ENCODE data around the gene ADCY3. TPM values are rescaled to one million over a fixed set of nuclear protein-coding genes. Genes with fewer than 3 reads are reported as not detected.

Gene ADCY3
- total and polyA plus RNA-seq, 10 of the 15 experiments (the other 5 are each of a cell fraction or from before 2014, with no cell fraction given): 2.8 to 102 (median 50.4) TPM

DNA sequence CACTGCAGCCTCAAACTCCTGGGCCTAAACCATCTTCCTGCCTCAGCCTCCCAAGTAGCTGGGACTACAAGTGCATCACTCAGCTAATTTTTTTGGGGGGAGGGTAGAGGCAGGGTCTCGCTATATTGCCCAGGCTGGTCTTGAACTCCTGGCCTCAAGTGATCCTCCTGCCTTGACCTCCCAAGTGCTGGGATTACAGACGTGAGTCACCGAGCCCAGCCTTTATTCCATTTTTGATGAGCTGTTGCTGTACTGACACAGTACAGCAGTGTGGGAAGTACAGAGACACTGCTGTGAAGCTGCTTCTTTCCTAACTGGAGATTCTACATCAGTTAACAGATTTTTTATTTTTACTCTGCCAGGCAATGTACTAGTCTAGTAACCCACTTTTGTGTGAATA, 145.7 kb downstream of the ADCY3 start:
- SMC1A ChIA-PET (ENCODE audit: uncharacterized antibody, unreplicated experiment): no interaction called here
- Histone ChIP-seq H3K4me3 (no peak overlapping the region), H3K9me3 (replicated peaks; ENCODE audit: control insufficient read depth, insufficient read depth, low read length) (no peaks in the 10 kb centered on the region), H3K27ac (ENCODE audit: control insufficient read depth, insufficient read depth) (no peak overlapping the region), H4K20me1 (ENCODE audit: control insufficient read depth, insufficient read depth) (no peaks in the 10 kb centered on the region), H3K27me3 (replicated peaks in 1 of 2; ENCODE audit: control insufficient read depth in 2 of 2, insufficient read depth in 2 of 2, low read length in 1 of 2) (no peaks in the 10 kb centered on the region), H3K4me1 (ENCODE audit: control insufficient read depth, insufficient read depth, low read length) (no peaks in the 10 kb centered on the region), H3K79me2 (ENCODE audit: control insufficient read depth, insufficient read depth, low read length) (no peaks in the 10 kb centered on the region), H3K36me3 (ENCODE audit: control insufficient read depth in 2 of 2, insufficient read depth in 2 of 2, low read length in 1 of 2) (peaks cover 0 to 4% of the 10 kb centered on the region in 2 experiments; a peak in 1 of 4 replicates), H3K9ac (ENCODE audit: control insufficient read depth, insufficient read depth, low read length) (no peak overlapping the region), H3K4me2 (ENCODE audit: control insufficient read depth, insufficient read depth) (no peak overlapping the region), H2AFZ (ENCODE audit: control insufficient read depth, low read depth, low read length) (no peak overlapping the region)
- RAD21 ChIA-PET (ENCODE audit: unreplicated experiment): no interaction called here
- FAIRE-seq (no peak), DNase-seq (ENCODE audit: low read depth, low spot score) (no peak), ATAC-seq (no peak)
- POLR2A ChIA-PET: interaction anchor here (1.0 kb wide), 1 partner anchor 11 kb away, joined by 4 read pairs; no protein-coding TSS in a partner anchor
- CTCF ChIA-PET: no interaction called here
- 56% methylated on average over 3 of the region's 3 CpGs for WGBS (ENCODE audit: insufficient coverage, insufficient replicate concordance, low lambda C conversion rate, missing lambda C conversion rate)
- no TSS peak for BruUV-seq (replicated peaks)
- TF ChIP-seq CBFB (IDR thresholded peaks at IDR 0.05; ENCODE audit: low read depth): no peak
- intact Hi-C loops (cut with micrococcal nuclease; ENCODE audit: unreplicated experiment) (no loop called here), in situ Hi-C loops (cut with MboI) (no loop called here)

- DNase-seq (ENCODE audit: low read depth, low spot score): no peak
- Histone ChIP-seq H3K4me2 (ENCODE audit: control insufficient read depth, insufficient read depth) (no peak overlapping the region), H4K20me1 (ENCODE audit: control insufficient read depth, insufficient read depth) (no peaks in the 10 kb centered on the region), H3K79me2 (ENCODE audit: control insufficient read depth, insufficient read depth, low read length) (no peaks in the 10 kb centered on the region), H3K9me3 (replicated peaks; ENCODE audit: control insufficient read depth, insufficient read depth, low read length) (no peaks in the 10 kb centered on the region), H3K27me3 (replicated peaks in 1 of 2; ENCODE audit: control insufficient read depth in 2 of 2, insufficient read depth in 2 of 2, low read length in 1 of 2) (no peaks in the 10 kb centered on the region), H2AFZ (ENCODE audit: control insufficient read depth, low read depth, low read length) (no peak overlapping the region), H3K9ac (ENCODE audit: control insufficient read depth, insufficient read depth, low read length) (no peak overlapping the region), H3K4me1 (ENCODE audit: control insufficient read depth, insufficient read depth, low read length) (no peaks in the 10 kb centered on the region), H3K36me3 (ENCODE audit: control insufficient read depth in 2 of 2, insufficient read depth in 2 of 2, low read length in 1 of 2) (peaks cover 2 to 4% of the 10 kb centered on the region in 2 experiments; a peak in 2 of 4 replicates), H3K4me3 (no peak overlapping the region), H3K27ac (ENCODE audit: control insufficient read depth, insufficient read depth) (no peak overlapping the region)
- WGBS (ENCODE audit: insufficient coverage, insufficient replicate concordance, low lambda C conversion rate, missing lambda C conversion rate): 86% methylated on average over 5 of the region's 5 CpGs
- ATAC-seq: no peak
- ChIA-PET SMC1A (ENCODE audit: uncharacterized antibody, unreplicated experiment) (interaction anchor here (0.7 to 1.0 kb wide), 2 partner anchors 21 to 101 kb away, joined by 3 read pairs; partner anchors contain the start of genes CENPO and PTRHD1), CTCF (no interaction called here), RAD21 (ENCODE audit: unreplicated experiment) (no interaction called here), POLR2A (no interaction called here)
- BruUV-seq (replicated peaks): no TSS peak
- intact Hi-C loops (cut with micrococcal nuclease; ENCODE audit: unreplicated experiment) (no loop called here), in situ Hi-C loops (cut with MboI) (no loop called here)
- FAIRE-seq: no peak
- no peak for TF ChIP-seq ETV6 (conservative IDR thresholded peaks at IDR 0.05 in 1 of 2, IDR thresholded peaks at IDR 0.05 in 1 of 2; ENCODE audit: borderline replicate concordance in 1 of 2, low read depth in 1 of 2)
- TF ChIP-seq SMAD1 (IDR thresholded peaks at IDR 0.05; ENCODE audit: low read depth, partially characterized antibody): no peak
- no peak for TF ChIP-seq ZBTB11 (CRISPR knock-in tag; IDR thresholded peaks at IDR 0.05)
- no peak for TF ChIP-seq DPF2 (IDR thresholded peaks at IDR 0.05)
- TF ChIP-seq CREM (IDR thresholded peaks at IDR 0.05; ENCODE audit: low read depth): no peak
- TF ChIP-seq NR2F1 (conservative IDR thresholded peaks at IDR 0.05): no peak
- no peak for TF ChIP-seq PAX8 (IDR thresholded peaks at IDR 0.05)
- no peak for TF ChIP-seq BHLHE40 (IDR thresholded peaks at IDR 0.05; ENCODE audit: borderline replicate concordance in 1 of 2, low read depth in 2 of 2, low read length in 1 of 2)
- no peak for TF ChIP-seq MEF2B (IDR thresholded peaks at IDR 0.05; ENCODE audit: partially characterized antibody, poor library complexity, severe bottlenecking)
- TF ChIP-seq CBFB (IDR thresholded peaks at IDR 0.05; ENCODE audit: low read depth): no peak
- TF ChIP-seq, protein P1, sequence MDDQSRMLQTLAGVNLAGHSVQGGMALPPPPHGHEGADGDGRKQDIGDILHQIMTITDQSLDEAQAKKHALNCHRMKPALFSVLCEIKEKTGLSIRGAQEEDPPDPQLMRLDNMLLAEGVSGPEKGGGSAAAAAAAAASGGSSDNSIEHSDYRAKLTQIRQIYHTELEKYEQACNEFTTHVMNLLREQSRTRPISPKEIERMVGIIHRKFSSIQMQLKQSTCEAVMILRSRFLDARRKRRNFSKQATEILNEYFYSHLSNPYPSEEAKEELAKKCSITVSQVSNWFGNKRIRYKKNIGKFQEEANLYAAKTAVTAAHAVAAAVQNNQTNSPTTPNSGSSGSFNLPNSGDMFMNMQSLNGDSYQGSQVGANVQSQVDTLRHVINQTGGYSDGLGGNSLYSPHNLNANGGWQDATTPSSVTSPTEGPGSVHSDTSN (IDR thresholded peaks at IDR 0.05; ENCODE audit: insufficient replicate concordance, low read depth, low read length): no peak
Measured at GRCh38 chr2:24771764-24772586, 148.1 kb downstream of the ADCY3 start.
